Measurements from ENCODE around the gene CYS1. TPM values are rescaled to one million over a fixed set of nuclear protein-coding genes. Genes with fewer than 3 reads are reported as not detected.

The CYS1 gene
- polyA plus RNA-seq, 1 donor (not counting 4 experiments of a cell fraction or from before 2014, with no cell fraction given): 0.14 TPM

DNA sequence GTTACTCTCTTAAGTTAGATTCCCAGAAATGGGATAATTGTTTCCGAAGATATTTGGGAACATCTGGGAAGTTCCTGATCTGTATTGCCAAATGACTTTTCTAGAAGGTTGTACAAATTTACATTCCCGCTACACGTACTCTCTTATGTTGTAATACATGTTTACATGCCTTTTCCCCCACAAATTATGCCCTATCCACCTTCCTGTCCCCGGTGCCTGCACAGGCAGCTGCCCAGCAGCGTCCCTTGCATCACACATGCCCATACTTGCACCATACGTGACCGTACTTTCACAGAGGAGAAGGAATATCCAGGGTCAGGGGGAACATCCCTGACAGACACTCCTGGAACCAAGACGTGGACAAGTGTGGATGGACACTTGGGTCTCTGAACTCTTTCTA is 61.0 kb downstream of the CYS1 start:
- H2AFZ ChIP-seq (ENCODE audit: control insufficient read depth, low read length): no peak overlapping the region
- no peak for DNase-seq (ENCODE audit: low read depth, low spot score)
- FAIRE-seq: peak; percentile 97
- no peak overlapping the region for H3K4me3 ChIP-seq (ENCODE audit: control insufficient read depth in 2 of 3, extremely low read depth in 1 of 3, insufficient read depth in 2 of 3, low read depth in 1 of 3, low read length in 3 of 3)
- H3K36me3 ChIP-seq (ENCODE audit: control insufficient read depth in 2 of 2, extremely low read depth in 1 of 2, insufficient read depth in 2 of 2, low read length in 2 of 2): no peaks in the 10 kb centered on the region
- peaks cover 8% of the 10 kb centered on the region for H3K9me3 ChIP-seq (ENCODE audit: control insufficient read depth, low read depth, low read length)
- no peak overlapping the region for H3K9ac ChIP-seq (ENCODE audit: control insufficient read depth, extremely low read depth, insufficient read depth, low read length)
- no peaks in the 10 kb centered on the region for H3K9me1 ChIP-seq (ENCODE audit: control insufficient read depth, extremely low read depth, insufficient read depth, low read length)
- no peaks in the 10 kb centered on the region for H3K79me2 ChIP-seq (ENCODE audit: control insufficient read depth, insufficient read depth, low read length)
- TF ChIP-seq EZH2 (IDR thresholded peaks at IDR 0.05; ENCODE audit: low read length): no peak
- TF ChIP-seq, protein P1, sequence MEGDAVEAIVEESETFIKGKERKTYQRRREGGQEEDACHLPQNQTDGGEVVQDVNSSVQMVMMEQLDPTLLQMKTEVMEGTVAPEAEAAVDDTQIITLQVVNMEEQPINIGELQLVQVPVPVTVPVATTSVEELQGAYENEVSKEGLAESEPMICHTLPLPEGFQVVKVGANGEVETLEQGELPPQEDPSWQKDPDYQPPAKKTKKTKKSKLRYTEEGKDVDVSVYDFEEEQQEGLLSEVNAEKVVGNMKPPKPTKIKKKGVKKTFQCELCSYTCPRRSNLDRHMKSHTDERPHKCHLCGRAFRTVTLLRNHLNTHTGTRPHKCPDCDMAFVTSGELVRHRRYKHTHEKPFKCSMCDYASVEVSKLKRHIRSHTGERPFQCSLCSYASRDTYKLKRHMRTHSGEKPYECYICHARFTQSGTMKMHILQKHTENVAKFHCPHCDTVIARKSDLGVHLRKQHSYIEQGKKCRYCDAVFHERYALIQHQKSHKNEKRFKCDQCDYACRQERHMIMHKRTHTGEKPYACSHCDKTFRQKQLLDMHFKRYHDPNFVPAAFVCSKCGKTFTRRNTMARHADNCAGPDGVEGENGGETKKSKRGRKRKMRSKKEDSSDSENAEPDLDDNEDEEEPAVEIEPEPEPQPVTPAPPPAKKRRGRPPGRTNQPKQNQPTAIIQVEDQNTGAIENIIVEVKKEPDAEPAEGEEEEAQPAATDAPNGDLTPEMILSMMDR (optimal IDR thresholded peaks at IDR 0.05 in 1 of 3, IDR thresholded peaks at IDR 0.05 in 1 of 3, conservative IDR thresholded peaks at IDR 0.05 in 1 of 3; ENCODE audit: extremely low read depth in 1 of 3, insufficient read depth in 2 of 3, low read length in 3 of 3): no peak
- dilution Hi-C loops (cut with MboI; ENCODE audit: extremely low pct_ligation_motif_present, low sequenced_read_pairs): no loop called here
- peak overlapping the region; percentile 30 for H3K4me2 ChIP-seq (ENCODE audit: control insufficient read depth, extremely low read depth, insufficient read depth, low read depth, low read length)
- H3K4me1 ChIP-seq (ENCODE audit: control insufficient read depth, extremely low read depth, insufficient read depth, low read length): peaks cover 18% of the 10 kb centered on the region
- H3K27ac ChIP-seq (ENCODE audit: control insufficient read depth, insufficient read depth, low read length): no peak overlapping the region
- H4K20me1 ChIP-seq (ENCODE audit: control insufficient read depth, extremely low read depth, insufficient read depth, low read length): no peaks in the 10 kb centered on the region
- no peaks in the 10 kb centered on the region for H3K27me3 ChIP-seq (ENCODE audit: control insufficient read depth, extremely low read depth, insufficient read depth, low read length)

DNA sequence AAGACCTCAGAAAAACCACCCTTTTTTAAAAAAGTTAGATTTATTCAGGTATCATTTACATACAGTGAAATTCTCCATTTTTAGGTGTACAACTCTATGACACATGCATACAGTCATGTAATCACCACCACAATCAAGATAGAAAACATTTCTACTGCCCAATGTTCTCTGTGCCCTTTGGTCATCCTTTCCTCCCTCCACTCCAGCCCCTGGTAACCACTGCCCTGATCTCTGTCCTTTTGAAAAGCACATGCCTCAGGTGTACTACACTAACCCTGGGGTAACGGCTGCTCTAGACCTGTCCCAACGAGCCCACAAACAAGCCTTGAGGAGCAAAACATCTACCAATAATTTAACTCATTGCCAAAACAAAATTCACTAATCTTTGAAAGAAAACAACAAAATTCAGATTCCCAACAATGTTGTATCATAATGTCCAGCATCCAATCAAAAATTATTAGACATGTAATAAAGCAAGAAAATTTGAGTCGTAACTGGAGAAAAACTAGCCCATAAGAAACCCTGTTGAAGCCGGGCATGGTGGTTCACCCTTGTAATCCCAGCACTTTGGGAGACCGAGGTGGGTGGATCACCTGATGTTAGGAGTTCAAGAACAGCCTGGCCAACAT is 62.8 kb downstream of the CYS1 start:
- no peaks in the 10 kb centered on the region for H3K79me2 ChIP-seq (ENCODE audit: control insufficient read depth, insufficient read depth, low read length)
- H3K4me1 ChIP-seq (ENCODE audit: control insufficient read depth, extremely low read depth, insufficient read depth, low read length): peaks cover 18% of the 10 kb centered on the region
- H4K20me1 ChIP-seq (ENCODE audit: control insufficient read depth, extremely low read depth, insufficient read depth, low read length): no peaks in the 10 kb centered on the region
- peaks cover 19% of the 10 kb centered on the region for H3K9me3 ChIP-seq (ENCODE audit: control insufficient read depth, low read depth, low read length)
- no peaks in the 10 kb centered on the region for H3K27me3 ChIP-seq (ENCODE audit: control insufficient read depth, extremely low read depth, insufficient read depth, low read length)
- no peak overlapping the region for H3K27ac ChIP-seq (ENCODE audit: control insufficient read depth, insufficient read depth, low read length)
- dilution Hi-C loops (cut with MboI; ENCODE audit: extremely low pct_ligation_motif_present, low sequenced_read_pairs): no loop called here
- no peak overlapping the region for H3K9ac ChIP-seq (ENCODE audit: control insufficient read depth, extremely low read depth, insufficient read depth, low read length)
- no peak overlapping the region for H2AFZ ChIP-seq (ENCODE audit: control insufficient read depth, low read length)
- DNase-seq (ENCODE audit: low read depth, low spot score) (no peak), FAIRE-seq (peak; percentile 5)
- H3K4me3 ChIP-seq (ENCODE audit: control insufficient read depth in 2 of 3, extremely low read depth in 1 of 3, insufficient read depth in 2 of 3, low read depth in 1 of 3, low read length in 3 of 3): no peak overlapping the region
- H3K9me1 ChIP-seq (ENCODE audit: control insufficient read depth, extremely low read depth, insufficient read depth, low read length): no peaks in the 10 kb centered on the region
- no peaks in the 10 kb centered on the region for H3K36me3 ChIP-seq (ENCODE audit: control insufficient read depth in 2 of 2, extremely low read depth in 1 of 2, insufficient read depth in 2 of 2, low read length in 2 of 2)
- H3K4me2 ChIP-seq (ENCODE audit: control insufficient read depth, extremely low read depth, insufficient read depth, low read depth, low read length): no peak overlapping the region
- TF ChIP-seq, protein P1 (optimal IDR thresholded peaks at IDR 0.05 in 1 of 3, IDR thresholded peaks at IDR 0.05 in 1 of 3, conservative IDR thresholded peaks at IDR 0.05 in 1 of 3; ENCODE audit: extremely low read depth in 1 of 3, insufficient read depth in 2 of 3, low read length in 3 of 3): no peak
- no peak for TF ChIP-seq EZH2 (IDR thresholded peaks at IDR 0.05; ENCODE audit: low read length)
